Ovary (tissue), 3 donors: ENCODE data around the gene METAP1.
"Not testable (repeated sequence)": the region's sequence is repeated elsewhere in the genome, so short reads cannot be mapped to it uniquely, and the experiment has no call there.

Source experiments
- POLR2A ChIP-seq: fragments of 450-650 bp; IDR thresholded peaks from one replicate; pipeline ENCODE4 v1.6.1; 2017; ENCODE audit warnings: antibody characterized with exemption, mild to moderate bottlenecking, moderate library complexity
- TF ChIP-seq, protein P1 (sequence below), 3 donors: fragments of 450-650 bp in 2 of 3; fragments of 200-600 bp in 1 of 3; IDR thresholded peaks; one replicate each; pipeline versions ENCODE4 v1.5.1 to v1.8.0; 2016 to 2022; ENCODE audit warnings: antibody characterized with exemption in 3 of 3, mild to moderate bottlenecking in 1 of 3
- donor health status: DM: no; HTN: no; CAD: no.

DNA sequence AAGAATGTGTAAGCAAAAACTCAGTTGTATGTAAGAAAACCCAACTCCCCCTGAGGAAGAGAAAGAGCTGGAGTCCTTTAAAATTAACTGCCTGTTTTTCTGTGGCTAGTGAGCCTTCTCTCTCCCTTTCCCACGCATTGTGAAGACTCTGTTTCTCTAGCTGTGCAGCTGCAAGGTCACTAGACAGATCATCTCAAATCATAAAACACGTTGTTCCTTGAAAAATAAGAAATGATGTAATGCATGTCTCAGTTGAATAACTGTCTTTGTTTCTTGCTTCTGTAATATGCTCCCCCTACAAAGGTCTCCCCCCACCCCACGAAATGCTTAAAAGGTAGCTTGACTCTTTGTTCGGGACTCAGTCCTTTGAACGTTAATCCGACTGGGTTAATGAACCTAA is 85.3 kb downstream of the METAP1 start:
- TF ChIP-seq, protein P1, sequence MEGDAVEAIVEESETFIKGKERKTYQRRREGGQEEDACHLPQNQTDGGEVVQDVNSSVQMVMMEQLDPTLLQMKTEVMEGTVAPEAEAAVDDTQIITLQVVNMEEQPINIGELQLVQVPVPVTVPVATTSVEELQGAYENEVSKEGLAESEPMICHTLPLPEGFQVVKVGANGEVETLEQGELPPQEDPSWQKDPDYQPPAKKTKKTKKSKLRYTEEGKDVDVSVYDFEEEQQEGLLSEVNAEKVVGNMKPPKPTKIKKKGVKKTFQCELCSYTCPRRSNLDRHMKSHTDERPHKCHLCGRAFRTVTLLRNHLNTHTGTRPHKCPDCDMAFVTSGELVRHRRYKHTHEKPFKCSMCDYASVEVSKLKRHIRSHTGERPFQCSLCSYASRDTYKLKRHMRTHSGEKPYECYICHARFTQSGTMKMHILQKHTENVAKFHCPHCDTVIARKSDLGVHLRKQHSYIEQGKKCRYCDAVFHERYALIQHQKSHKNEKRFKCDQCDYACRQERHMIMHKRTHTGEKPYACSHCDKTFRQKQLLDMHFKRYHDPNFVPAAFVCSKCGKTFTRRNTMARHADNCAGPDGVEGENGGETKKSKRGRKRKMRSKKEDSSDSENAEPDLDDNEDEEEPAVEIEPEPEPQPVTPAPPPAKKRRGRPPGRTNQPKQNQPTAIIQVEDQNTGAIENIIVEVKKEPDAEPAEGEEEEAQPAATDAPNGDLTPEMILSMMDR (IDR thresholded peaks at IDR 0.05) = not testable (repeated sequence)
- TF ChIP-seq POLR2A = not testable (repeated sequence)
